Measurements from ENCODE around the gene ANKS1A. TPM values are rescaled to one million over a fixed set of nuclear protein-coding genes. Genes with fewer than 3 reads are reported as not detected.
A peak's percentile ranks its signal among the peaks of the same experiment; 100 is the strongest.

Gene ANKS1A
- total and polyA plus RNA-seq, 2 of the 4 experiments (the other 2 are of a cell fraction): 7.2 to 7.5 TPM

DNA sequence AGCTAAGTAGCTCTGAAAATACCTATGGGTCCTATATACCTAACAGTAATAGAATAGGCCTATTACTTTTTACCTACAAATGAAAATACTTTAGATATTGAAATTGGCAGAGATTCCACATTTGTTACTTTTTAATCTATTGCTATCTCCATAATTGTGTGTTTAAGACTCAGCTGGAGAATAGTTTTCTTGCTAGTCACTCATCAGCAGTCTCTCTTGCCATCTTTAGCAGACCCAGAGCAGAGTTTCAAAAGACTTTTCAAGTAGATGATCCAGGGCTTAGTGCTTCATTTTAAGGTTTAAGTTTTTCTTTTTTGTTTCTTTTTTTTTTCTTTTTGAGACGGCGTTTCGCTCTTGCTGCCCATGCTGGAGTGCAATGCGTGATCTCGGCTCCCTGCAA lies 12.9 kb downstream of the ANKS1A start:
- ChIA-PET POLR2A (ENCODE audit: unreplicated experiment) (no interaction called here), CTCF (interaction anchor here (1.0 kb wide), 1 partner anchor 455 kb away, joined by 4 read pairs; no protein-coding TSS in a partner anchor)
- H3K14ac ChIP-seq (replicated peaks; ENCODE audit: low read depth, low read length): no peak overlapping the region
- H3K18ac ChIP-seq (ENCODE audit: low read depth, low read length): no peak overlapping the region
- no peaks in the 10 kb centered on the region for H3K9me3 ChIP-seq (ENCODE audit: control insufficient read depth, insufficient read depth, low read length)
- intact Hi-C loops (cut with micrococcal nuclease): no loop called here
- no peak overlapping the region for H2BK20ac ChIP-seq (ENCODE audit: low read depth, low read length)
- H2AFZ ChIP-seq (replicated peaks; ENCODE audit: low read length, poor library complexity): no peak overlapping the region
- DNase-seq: peak; percentile 71
- BruUV-seq (replicated peaks): no TSS peak
- no peak overlapping the region for H3K4ac ChIP-seq (ENCODE audit: low read depth, low read length)
- no peak overlapping the region for H3K4me2 ChIP-seq (ENCODE audit: low read depth, low read length)
- no peak overlapping the region for H2AK5ac ChIP-seq (ENCODE audit: low read depth, low read length)
- peaks cover 14 to 21% of the 10 kb centered on the region in 2 experiments for H3K79me1 ChIP-seq (ENCODE audit: low read depth in 1 of 2, low read length in 2 of 2)
- H3K4me3 ChIP-seq (ENCODE audit: insufficient read depth, low read depth, low read length): no peak overlapping the region
- H4K5ac ChIP-seq (ENCODE audit: low read depth, low read length): no peak overlapping the region
- peaks cover 2% of the 10 kb centered on the region; the same call in 1 of the 2 replicates for H3K27me3 ChIP-seq (ENCODE audit: control insufficient read depth, insufficient read depth, low read length)
- H3K56ac ChIP-seq (ENCODE audit: extremely low read depth, insufficient read depth, low read length): no peak overlapping the region
- no peak overlapping the region for H3K23ac ChIP-seq (ENCODE audit: low read depth, low read length)
- no peaks in the 10 kb centered on the region for H3K4me1 ChIP-seq (ENCODE audit: control insufficient read depth, insufficient read depth, low read length)
- dilution Hi-C loops (cut with HindIII; ENCODE audit: low sequenced_read_pairs, unreplicated experiment): no loop called here
- H4K8ac ChIP-seq (ENCODE audit: low read depth in 2 of 2, low read length in 2 of 2): no peak overlapping the region
- peaks cover 4% of the 10 kb centered on the region; the same call in 1 of the 2 replicates for H3K9me1 ChIP-seq (ENCODE audit: insufficient read depth, low read length)
- TF ChIP-seq RFX5 (IDR thresholded peaks at IDR 0.05; ENCODE audit: low read depth, low read length) (no peak), NFE2L2 (IDR thresholded peaks at IDR 0.05; ENCODE audit: low read depth, low read length) (no peak), ELK1 (IDR thresholded peaks at IDR 0.05; ENCODE audit: borderline replicate concordance, low read depth, low read length) (no peak), POLR2A (IDR thresholded peaks at IDR 0.05; ENCODE audit: low read depth, low read length) (no peak), MAFK (IDR thresholded peaks at IDR 0.05; ENCODE audit: low read depth, low read length) (no peak), BHLHE40 (IDR thresholded peaks at IDR 0.05; ENCODE audit: low read depth, low read length) (no peak), USF2 (IDR thresholded peaks at IDR 0.05; ENCODE audit: low read depth, low read length) (no peak), FOS (IDR thresholded peaks at IDR 0.05; ENCODE audit: low read depth, low read length) (no peak), RAD21 (IDR thresholded peaks at IDR 0.05; ENCODE audit: low read length) (no peak), RCOR1 (IDR thresholded peaks at IDR 0.05; ENCODE audit: insufficient replicate concordance, low read length) (no peak)
- TF ChIP-seq, protein P1, sequence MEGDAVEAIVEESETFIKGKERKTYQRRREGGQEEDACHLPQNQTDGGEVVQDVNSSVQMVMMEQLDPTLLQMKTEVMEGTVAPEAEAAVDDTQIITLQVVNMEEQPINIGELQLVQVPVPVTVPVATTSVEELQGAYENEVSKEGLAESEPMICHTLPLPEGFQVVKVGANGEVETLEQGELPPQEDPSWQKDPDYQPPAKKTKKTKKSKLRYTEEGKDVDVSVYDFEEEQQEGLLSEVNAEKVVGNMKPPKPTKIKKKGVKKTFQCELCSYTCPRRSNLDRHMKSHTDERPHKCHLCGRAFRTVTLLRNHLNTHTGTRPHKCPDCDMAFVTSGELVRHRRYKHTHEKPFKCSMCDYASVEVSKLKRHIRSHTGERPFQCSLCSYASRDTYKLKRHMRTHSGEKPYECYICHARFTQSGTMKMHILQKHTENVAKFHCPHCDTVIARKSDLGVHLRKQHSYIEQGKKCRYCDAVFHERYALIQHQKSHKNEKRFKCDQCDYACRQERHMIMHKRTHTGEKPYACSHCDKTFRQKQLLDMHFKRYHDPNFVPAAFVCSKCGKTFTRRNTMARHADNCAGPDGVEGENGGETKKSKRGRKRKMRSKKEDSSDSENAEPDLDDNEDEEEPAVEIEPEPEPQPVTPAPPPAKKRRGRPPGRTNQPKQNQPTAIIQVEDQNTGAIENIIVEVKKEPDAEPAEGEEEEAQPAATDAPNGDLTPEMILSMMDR (conservative IDR thresholded peaks at IDR 0.05; ENCODE audit: low read depth, low read length): no peak
- peak; percentile 74 for ATAC-seq (ENCODE audit: low read depth)
- peaks cover 10% of the 10 kb centered on the region; the same call in 1 of the 2 replicates for H4K20me1 ChIP-seq (ENCODE audit: insufficient read depth, low read length)
- no CpG with 5 or more reads among the region's 5 CpGs for WGBS, 2 experiments (ENCODE audit: extremely low coverage in 2 of 2, insufficient read length in 1 of 2)
- H4K91ac ChIP-seq (ENCODE audit: insufficient read depth, low read depth, low read length): no peak overlapping the region
- no peak overlapping the region for H2AK9ac ChIP-seq (replicated peaks; ENCODE audit: low read depth, low read length, poor library complexity)
- H3K36me3 ChIP-seq (ENCODE audit: control insufficient read depth, insufficient read depth, low read length): no peaks in the 10 kb centered on the region
- H2BK15ac ChIP-seq (ENCODE audit: low read depth, low read length): no peak overlapping the region
- in situ Hi-C loops (cut with MboI; ENCODE audit: low sequenced_read_pairs): no loop called here
- H3K9ac ChIP-seq (ENCODE audit: low read depth, low read length): no peak overlapping the region
- H2BK5ac ChIP-seq (ENCODE audit: low read depth, low read length, poor library complexity, severe bottlenecking): no peak overlapping the region
- no peak overlapping the region for H3K27ac ChIP-seq (ENCODE audit: insufficient read depth, low read length)
- H2BK120ac ChIP-seq (ENCODE audit: low read depth, low read length): no peak overlapping the region

Measured in IMR-90 (cell line).